AG10803 (cell line): Measurements from ENCODE around the gene RASA3.

Experiments
- DNase-seq: peaks from one replicate; pipeline ENCODE4 v3.0.0; 2010; ENCODE audit warnings: low read depth
- H3K4me3 ChIP-seq: 2 replicates; pipeline ENCODE4 v1.5.1; 2011; ENCODE audit warnings: mild to moderate bottlenecking, low read length, control low read depth
- CTCF ChIP-seq: conservative IDR thresholded peaks from 2 replicates; pipeline ENCODE4 v1.5.1; 2011; ENCODE audit warnings: mild to moderate bottlenecking, low read length, control low read depth, inconsistent platforms

Gene RASA3

GRCh38 chr13:113935001-113935844 lies 197.2 kb downstream of the RASA3 start:
- H3K4me3 ChIP-seq: no peak overlapping the region
- no peak for TF ChIP-seq CTCF
- no peak for DNase-seq

- no peak for DNase-seq
- no peak overlapping the region for H3K4me3 ChIP-seq
- TF ChIP-seq CTCF: no peak
These were observed 197.8 kb downstream of the RASA3 start for GRCh38 chr13:113934576-113934975.

GRCh38 chr13:113933901-113934300 lies 198.5 kb downstream of the RASA3 start:
- no peak for TF ChIP-seq CTCF
- no peak for DNase-seq
- H3K4me3 ChIP-seq: no peak overlapping the region

- H3K4me3 ChIP-seq: no peak overlapping the region
- DNase-seq: no peak
- TF ChIP-seq CTCF: no peak
These were observed 200.5 kb downstream of the RASA3 start for GRCh38 chr13:113931841-113932459.

GRCh38 chr13:113930671-113931637 lies 201.5 kb downstream of the RASA3 start:
- no peak overlapping the region for H3K4me3 ChIP-seq
- TF ChIP-seq CTCF: no peak
- DNase-seq: no peak

GRCh38 chr13:113929628-113930615 lies 202.5 kb downstream of the RASA3 start:
- peak; percentile 65 for DNase-seq
- no peak for TF ChIP-seq CTCF
- H3K4me3 ChIP-seq: no peak overlapping the region
